Measurements from ENCODE around the gene PRDX1.
"Not testable (repeated sequence)": the region's sequence is repeated elsewhere in the genome, so short reads cannot be mapped to it uniquely, and the experiment has no call there.

DNA sequence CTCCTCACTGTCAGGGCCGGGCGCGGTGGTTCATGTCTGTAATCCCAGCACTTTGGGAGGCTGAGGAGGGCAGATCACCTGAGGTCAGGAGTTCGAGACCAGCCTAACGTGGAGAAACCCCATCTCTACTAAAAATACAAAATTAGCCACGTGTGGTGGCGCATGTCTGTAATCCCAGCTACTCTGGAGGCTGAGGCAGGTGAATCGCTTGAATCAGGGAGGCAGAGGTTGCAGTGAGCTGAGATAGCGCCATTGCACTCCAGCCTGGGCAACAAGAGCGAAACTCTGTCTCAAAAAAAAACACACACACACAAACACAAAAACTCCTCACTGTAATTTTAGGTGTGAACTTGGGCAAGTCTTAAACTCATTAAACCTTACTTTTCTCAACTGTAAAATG is 2.3 kb upstream of the PRDX1 start:
- TF ChIP-seq CTCF (conservative IDR thresholded peaks at IDR 0.05; ENCODE audit: low read depth, low read length); EZH2 (IDR thresholded peaks at IDR 0.05; ENCODE audit: borderline replicate concordance, low read depth, low read length, poor library complexity, severe bottlenecking): not testable (repeated sequence)

Measured in A673 (cell line).